HG03103 (cell line): Measurements from ENCODE around the gene MACROD2.

ENCODE experiments used
- ATAC-seq: cut with Tn5 transposase; IDR thresholded peaks from one replicate; pipeline ENCODE4 v1.9.1; 2021; ENCODE audit warnings: low read depth; ENCODE audit not compliant: unreplicated experiment

MACROD2 gene

GRCh38 chr20:15603978-15604805, 1608.9 kb downstream of the MACROD2 start:
- ATAC-seq, result no peak

- no peak for ATAC-seq
Observed at GRCh38 chr20:15609921-15610320, 1614.6 kb downstream of the MACROD2 start.

GRCh38 chr20:15610787-15611186, 1615.5 kb downstream of the MACROD2 start:
- no peak for ATAC-seq

GRCh38 chr20:15611541-15611940, 1616.2 kb downstream of the MACROD2 start:
- no peak for ATAC-seq

GRCh38 chr20:15612198-15612597, 1616.9 kb downstream of the MACROD2 start:
- no peak for ATAC-seq

- no peak for ATAC-seq
Observed at GRCh38 chr20:15612769-15613168, 1617.5 kb downstream of the MACROD2 start.

- no peak for ATAC-seq
Observed at GRCh38 chr20:15613530-15613929, 1618.2 kb downstream of the MACROD2 start.

GRCh38 chr20:15616626-15617025, 1621.3 kb downstream of the MACROD2 start:
- no peak for ATAC-seq

- ATAC-seq, result no peak
Observed at GRCh38 chr20:15618110-15618509, 1622.8 kb downstream of the MACROD2 start.

- ATAC-seq, result no peak
Observed at GRCh38 chr20:15618912-15619311, 1623.6 kb downstream of the MACROD2 start.

GRCh38 chr20:15619341-15619740, 1624.0 kb downstream of the MACROD2 start:
- no peak for ATAC-seq

- no peak for ATAC-seq
Observed at GRCh38 chr20:15619816-15620215, 1624.5 kb downstream of the MACROD2 start.

GRCh38 chr20:15622368-15622767, 1627.1 kb downstream of the MACROD2 start:
- no peak for ATAC-seq

GRCh38 chr20:15623215-15623614, 1627.9 kb downstream of the MACROD2 start:
- ATAC-seq, result no peak

GRCh38 chr20:15625981-15626380, 1630.7 kb downstream of the MACROD2 start:
- no peak for ATAC-seq

- no peak for ATAC-seq
Observed at GRCh38 chr20:15627089-15627488, 1631.8 kb downstream of the MACROD2 start.

GRCh38 chr20:15627501-15627903, 1632.2 kb downstream of the MACROD2 start:
- no peak for ATAC-seq

- ATAC-seq, result no peak
Observed at GRCh38 chr20:15628851-15629353, 1633.6 kb downstream of the MACROD2 start.

GRCh38 chr20:15630360-15630759, 1635.0 kb downstream of the MACROD2 start:
- ATAC-seq, result no peak

GRCh38 chr20:15632680-15633079, 1637.4 kb downstream of the MACROD2 start:
- ATAC-seq, result no peak

GRCh38 chr20:15634102-15634501, 1638.8 kb downstream of the MACROD2 start:
- ATAC-seq, result no peak

- ATAC-seq, result no peak
Observed at GRCh38 chr20:15637546-15637945, 1642.2 kb downstream of the MACROD2 start.
